Left lung (tissue), 14 donors: ENCODE measurements around the gene XPC. TPM values are rescaled to one million over a fixed set of nuclear protein-coding genes. Genes with fewer than 3 reads are reported as not detected.
A peak's percentile ranks its signal among the peaks of the same experiment; 100 is the strongest.
"Not testable (repeated sequence)": the region's sequence is repeated elsewhere in the genome, so short reads cannot be mapped to it uniquely, and the experiment has no call there.

Experiments used
- ATAC-seq: fragments of 200-7000 bp; cut with Tn5 transposase; one replicate; pipeline ENCODE4 v1.9.1; 2020; ENCODE audit warnings: moderate library complexity
- DNase-seq, 4 donors: peaks; one replicate each; pipeline ENCODE4 v3.0.0-alpha.2; 2013 to 2020
- H3K27ac ChIP-seq, 2 donors: fragments of 200-600 bp; sonication (generic) in 1 of 2; one replicate each; pipeline versions ENCODE4 v1.5.0 to v1.8.0; 2020 to 2021
- H3K27me3 ChIP-seq, 2 donors: fragments of 200-600 bp; sonication (generic) in 1 of 2; one replicate each; pipeline versions ENCODE4 v1.5.0 to v1.8.0; 2020 to 2021
- H3K36me3 ChIP-seq, 2 donors: fragments of 200-600 bp; sonication (generic) in 1 of 2; one replicate each; pipeline versions ENCODE4 v1.5.0 to v1.8.0; 2020 to 2021
- H3K4me1 ChIP-seq, 2 donors: fragments of 200-600 bp; one replicate each; pipeline ENCODE4 v1.8.0; 2021
- H3K4me3 ChIP-seq, 2 donors: fragments of 200-600 bp; sonication (generic) in 1 of 2; one replicate each; pipeline versions ENCODE4 v1.5.0 to v1.8.0; 2020 to 2021; ENCODE audit warnings: mild to moderate bottlenecking in 1 of 2
- H3K9me3 ChIP-seq, 2 donors: fragments of 200-600 bp; sonication (generic) in 1 of 2; one replicate each; pipeline versions ENCODE4 v1.5.0 to v1.8.0; 2020 to 2021
- intact Hi-C, 2 donors: fragments of 100-400 bp; cut with DNase I; formaldehyde crosslinking; loops; one replicate each; pipeline versions ENCODE4 v1.11.2 to v1.14.2; 2022
- long read RNA-seq, 12 donors: library from polyadenylated mRNA in 2 of 12; unstranded in 2 of 12; transcript quantifications; one replicate each; pipeline ENCODE4 v2.0.0 and lab custom pipeline, GENCODE V29; 2019 to 2026
- polyA plus RNA-seq, 6 donors: library from polyadenylated mRNA; unstranded; fragments of 120-200 nt; gene quantifications; one replicate each; pipeline ENCODE4 v1.2.1, GENCODE V29; 2013; ENCODE audit not compliant: insufficient read length in 6 of 6
- total RNA-seq, 2 donors: library from RNA; stranded (reverse); fragmentation: NEBNext Ultra II Directional; extraction: Animal tissue kit (Norgen Biotek cat#: 25700); gene quantifications; one replicate each; pipeline ENCODE4 v1.2.1, GENCODE V29; 2021
- TF ChIP-seq, protein P1 (sequence below), 2 donors: fragments of 200-600 bp; sonication (generic) in 1 of 2; IDR thresholded peaks; one replicate each; pipeline versions ENCODE4 v1.5.0 to v1.8.0; 2021; ENCODE audit warnings: antibody characterized with exemption in 2 of 2
- donor health status: DM: no; HTN: yes; CAD: no.
- donor health status: DM: no; HTN: no; CAD: no.

Gene XPC
- 10 to 100 TPM; 23.9 to 31.8 TPM for total RNA-seq
- 10 to 100 TPM; 41.3 to 47.6 (median 44.3) TPM for polyA plus RNA-seq
- long read RNA-seq, donor 1, partial matches to known transcripts = 5 of 8 reads
- long read RNA-seq, donor 1, other reads (novel, unspliced or antisense) = 0 of 8 reads
- long read RNA-seq, donor 2, transcript XPC-201 (16 exons, 3,832 nt) = major isoform, 5 of 5 reads
- long read RNA-seq, donor 2, partial matches to known transcripts = 0 of 5 reads
- long read RNA-seq, donor 2, other reads (novel, unspliced or antisense) = 0 of 5 reads
- long read RNA-seq, donor 3, partial matches to known transcripts = 0 of 3 reads
- long read RNA-seq, donor 3, other reads (novel, unspliced or antisense) = 0 of 3 reads
- long read RNA-seq, donor 4, partial matches to known transcripts = 10 of 13 reads
- long read RNA-seq, donor 4, other reads (novel, unspliced or antisense) = 3 of 13 reads
- long read RNA-seq, donor 5, partial matches to known transcripts = 0 of 2 reads
- long read RNA-seq, donor 5, other reads (novel, unspliced or antisense) = 0 of 2 reads
- long read RNA-seq, donor 6, partial matches to known transcripts = 0 of 4 reads
- long read RNA-seq, donor 6, other reads (novel, unspliced or antisense) = 0 of 4 reads
- long read RNA-seq, donor 7, transcript XPC-201 (16 exons, 3,832 nt) = major isoform, 7 of 7 reads
- long read RNA-seq, donor 7, partial matches to known transcripts = 0 of 7 reads
- long read RNA-seq, donor 7, other reads (novel, unspliced or antisense) = 0 of 7 reads
- long read RNA-seq, donor 8, transcript XPC-201 (16 exons, 3,832 nt) = major isoform, 5 of 7 reads
- long read RNA-seq, donor 8, partial matches to known transcripts = 0 of 7 reads
- long read RNA-seq, donor 8, other reads (novel, unspliced or antisense) = 0 of 7 reads
- long read RNA-seq, donor 9 = 0 reads
- long read RNA-seq, donor 10, partial matches to known transcripts = 14 of 19 reads
- long read RNA-seq, donor 10, other reads (novel, unspliced or antisense) = 5 of 19 reads
- long read RNA-seq, donor 11, partial matches to known transcripts = 0 of 1 reads
- long read RNA-seq, donor 11, other reads (novel, unspliced or antisense) = 0 of 1 reads
- long read RNA-seq, donor 12, transcript XPC-201 (16 exons, 3,832 nt) = major isoform, 8 of 8 reads
- long read RNA-seq, donor 12, partial matches to known transcripts = 0 of 8 reads
- long read RNA-seq, donor 12, other reads (novel, unspliced or antisense) = 0 of 8 reads

DNA sequence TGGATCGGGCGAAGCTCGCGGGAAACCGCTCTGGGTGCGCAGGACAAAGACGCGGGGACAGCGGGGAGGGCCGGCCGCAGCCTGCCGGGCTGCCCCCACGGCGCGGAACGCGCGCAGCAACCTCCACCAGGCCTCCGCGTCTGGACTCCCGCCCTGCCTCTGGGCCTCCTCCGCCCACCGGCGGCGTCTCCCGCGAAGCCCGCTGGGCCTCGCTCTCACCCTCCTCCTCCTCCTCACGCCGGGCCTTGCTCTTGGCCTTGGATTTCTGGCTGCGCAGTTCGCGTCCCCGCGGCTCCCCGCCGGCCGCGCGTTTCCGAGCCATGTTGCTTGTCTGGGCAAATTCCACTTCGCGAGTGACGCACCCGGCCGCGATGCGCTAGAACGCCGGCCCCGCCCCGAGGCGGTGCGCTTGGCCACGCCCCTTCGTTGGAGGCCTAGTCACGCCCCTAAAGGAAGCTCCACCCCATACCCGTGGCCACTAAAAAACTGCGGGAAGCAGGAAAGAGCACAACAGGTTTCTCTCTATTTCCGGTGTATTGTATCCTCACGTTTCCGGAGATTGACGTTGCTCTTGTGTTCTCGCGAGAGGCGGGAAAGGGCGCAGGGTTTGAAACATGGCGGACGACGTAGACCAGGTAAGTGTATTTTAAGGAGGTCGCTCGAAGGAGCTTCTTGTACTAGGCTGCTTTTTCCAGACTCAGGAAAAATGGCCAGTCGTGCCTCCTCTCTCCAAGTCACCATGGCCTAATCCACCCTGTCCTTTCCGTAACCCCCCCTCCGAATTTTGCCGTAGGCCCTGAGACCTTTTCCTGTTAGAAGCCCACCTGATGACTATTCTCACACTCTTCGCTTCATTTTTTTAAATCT is at the start of gene XPC, which contains the start of gene LSM3:
Gene XPC (minus strand): TSS at position 355 of the 867 bp plus-strand sequence. CDS start 33 bp downstream, at position 322.
Gene LSM3 (plus strand): TSS at position 571 of the 867 bp plus-strand sequence. CDS start 44 bp downstream, at position 615.
- Histone ChIP-seq H3K9me3 (no peaks in the 10 kb centered on the region), H3K4me3 (peak within 1 kb of the TSS; percentile 72 to 74), H3K4me1 (peaks cover 10 to 53% of the 10 kb centered on the region in 2 donors), H3K27ac (peak within 1 kb of the TSS; percentile 92 to 96), H3K27me3 (no peaks in the 10 kb centered on the region), H3K36me3 (peaks cover 0 to 19% of the 10 kb centered on the region in 2 donors)
- TF ChIP-seq, protein P1, sequence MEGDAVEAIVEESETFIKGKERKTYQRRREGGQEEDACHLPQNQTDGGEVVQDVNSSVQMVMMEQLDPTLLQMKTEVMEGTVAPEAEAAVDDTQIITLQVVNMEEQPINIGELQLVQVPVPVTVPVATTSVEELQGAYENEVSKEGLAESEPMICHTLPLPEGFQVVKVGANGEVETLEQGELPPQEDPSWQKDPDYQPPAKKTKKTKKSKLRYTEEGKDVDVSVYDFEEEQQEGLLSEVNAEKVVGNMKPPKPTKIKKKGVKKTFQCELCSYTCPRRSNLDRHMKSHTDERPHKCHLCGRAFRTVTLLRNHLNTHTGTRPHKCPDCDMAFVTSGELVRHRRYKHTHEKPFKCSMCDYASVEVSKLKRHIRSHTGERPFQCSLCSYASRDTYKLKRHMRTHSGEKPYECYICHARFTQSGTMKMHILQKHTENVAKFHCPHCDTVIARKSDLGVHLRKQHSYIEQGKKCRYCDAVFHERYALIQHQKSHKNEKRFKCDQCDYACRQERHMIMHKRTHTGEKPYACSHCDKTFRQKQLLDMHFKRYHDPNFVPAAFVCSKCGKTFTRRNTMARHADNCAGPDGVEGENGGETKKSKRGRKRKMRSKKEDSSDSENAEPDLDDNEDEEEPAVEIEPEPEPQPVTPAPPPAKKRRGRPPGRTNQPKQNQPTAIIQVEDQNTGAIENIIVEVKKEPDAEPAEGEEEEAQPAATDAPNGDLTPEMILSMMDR (IDR thresholded peaks at IDR 0.05) = peak in 1 of 2 donors; percentile 34
- DNase-seq (peak; percentile 97 to 99 (median 98)), ATAC-seq (peak; percentile 100)
- intact Hi-C loops = loop anchor here in 1 of 2 donors (2.0 kb wide), 1 partner anchor 34 kb away; no protein-coding TSS in a partner anchor

DNA sequence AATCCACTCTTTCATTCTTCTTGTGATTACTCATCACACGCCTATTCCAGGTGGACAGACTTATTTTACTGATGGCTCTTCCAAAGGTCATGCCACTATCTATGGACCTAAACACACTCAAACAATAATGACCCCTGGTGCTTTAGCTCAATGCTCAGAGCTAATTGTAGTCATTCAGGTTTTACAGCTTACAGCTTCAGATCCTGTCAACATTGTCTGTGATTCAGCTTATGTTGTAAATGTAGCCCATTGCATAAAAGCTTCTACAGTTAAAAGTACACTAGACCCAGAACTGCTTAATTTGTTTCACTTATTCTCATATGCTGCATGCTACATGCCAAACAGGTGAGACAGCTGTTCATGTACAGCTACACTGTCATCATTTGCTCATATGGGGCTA is 49.5 kb upstream of the XPC start:
- no peak for DNase-seq
- no peaks in the 10 kb centered on the region for H3K27me3 ChIP-seq
- TF ChIP-seq, protein P1 (IDR thresholded peaks at IDR 0.05) = no peak
- ATAC-seq = no peak
- H3K9me3 ChIP-seq = no peaks in the 10 kb centered on the region
- peaks cover 16 to 24% of the 10 kb centered on the region in 2 donors for H3K4me1 ChIP-seq
- H3K4me3 ChIP-seq = no peak overlapping the region
- no peak overlapping the region for H3K27ac ChIP-seq
- intact Hi-C loops = no loop called here
- H3K36me3 ChIP-seq = no peaks in the 10 kb centered on the region

DNA sequence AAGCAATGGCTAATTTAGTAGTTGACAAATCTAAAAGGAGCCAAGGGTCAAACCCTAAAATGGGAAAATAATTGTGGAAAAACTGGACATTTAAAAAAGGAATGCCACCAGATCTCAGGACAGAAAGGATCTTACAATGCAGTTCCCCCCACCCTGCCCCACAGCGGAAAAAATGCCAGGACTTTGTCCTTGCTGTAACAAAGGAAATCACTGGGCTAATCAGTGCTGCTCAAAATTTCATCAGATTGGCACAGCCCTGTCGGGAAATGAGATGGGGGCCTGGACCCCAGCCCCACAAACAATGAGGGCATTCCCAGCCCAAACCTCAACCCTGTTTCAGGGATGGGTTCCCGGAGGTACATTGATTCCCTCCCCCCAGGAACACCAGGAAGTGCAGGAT is 48.0 kb upstream of the XPC start:
- ATAC-seq, DNase-seq, H3K4me3 ChIP-seq, H3K27ac ChIP-seq, H3K36me3 ChIP-seq, intact Hi-C loops, H3K27me3 ChIP-seq, H3K9me3 ChIP-seq: not testable (repeated sequence)
- H3K4me1 ChIP-seq = peaks cover 9 to 11% of the 10 kb centered on the region in 2 donors

DNA sequence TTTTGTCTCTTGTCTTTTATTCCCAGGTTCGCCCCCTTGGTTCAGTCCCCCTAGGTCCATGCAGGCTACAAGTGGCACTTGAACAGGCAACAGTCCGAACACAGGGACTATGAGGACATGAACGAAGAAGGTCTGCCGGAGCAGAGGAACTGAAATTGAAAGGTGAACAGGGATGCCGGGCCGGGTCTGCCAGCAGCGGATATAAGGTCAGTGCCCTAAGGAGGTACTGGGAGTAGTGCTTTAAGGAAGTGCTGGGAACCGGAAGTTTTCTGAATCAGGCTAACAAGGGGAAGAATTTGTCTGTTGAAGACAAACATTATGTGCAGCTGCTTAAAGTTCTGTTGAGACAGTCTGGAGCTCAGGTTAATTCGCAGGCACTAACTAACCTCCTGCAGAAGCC is 47.0 kb upstream of the XPC start:
- Histone ChIP-seq H3K9me3 (peaks cover 0 to 12% of the 10 kb centered on the region in 2 donors), H3K36me3 (no peaks in the 10 kb centered on the region), H3K27me3 (no peaks in the 10 kb centered on the region), H3K4me1 (peaks cover 9 to 11% of the 10 kb centered on the region in 2 donors), H3K27ac (no peak overlapping the region), H3K4me3 (no peak overlapping the region)
- no peak for DNase-seq
- peak; percentile 59 for ATAC-seq
- intact Hi-C loops = no loop called here
- TF ChIP-seq, protein P1 (IDR thresholded peaks at IDR 0.05) = no peak
